Measurements from ENCODE around the gene ZMAT5.

The ZMAT5 gene

DNA sequence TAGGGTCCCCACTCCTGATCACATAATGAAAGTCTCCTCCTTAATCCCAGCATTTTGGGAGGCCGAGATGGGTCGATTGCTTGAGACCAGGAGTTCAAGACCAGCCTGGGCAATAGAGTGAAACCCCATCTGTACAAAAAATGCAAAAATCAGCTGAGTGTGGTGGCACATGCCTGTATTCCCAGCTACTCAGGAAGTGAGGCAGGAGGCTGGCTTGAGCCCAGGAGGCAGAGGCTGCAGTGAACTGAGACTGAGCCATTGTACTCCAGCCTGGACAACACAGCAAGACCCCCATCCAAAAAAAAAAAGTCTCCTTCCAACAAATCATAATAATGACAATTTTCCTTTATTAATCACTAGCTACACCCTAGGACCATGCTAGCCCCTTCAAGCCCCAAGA is 15.1 kb downstream of the ZMAT5 start:
- DNase-seq = no peak

GRCh38 chr22:29750559-29751538 is 16.0 kb downstream of the ZMAT5 start:
- DNase-seq = no peak

DNA sequence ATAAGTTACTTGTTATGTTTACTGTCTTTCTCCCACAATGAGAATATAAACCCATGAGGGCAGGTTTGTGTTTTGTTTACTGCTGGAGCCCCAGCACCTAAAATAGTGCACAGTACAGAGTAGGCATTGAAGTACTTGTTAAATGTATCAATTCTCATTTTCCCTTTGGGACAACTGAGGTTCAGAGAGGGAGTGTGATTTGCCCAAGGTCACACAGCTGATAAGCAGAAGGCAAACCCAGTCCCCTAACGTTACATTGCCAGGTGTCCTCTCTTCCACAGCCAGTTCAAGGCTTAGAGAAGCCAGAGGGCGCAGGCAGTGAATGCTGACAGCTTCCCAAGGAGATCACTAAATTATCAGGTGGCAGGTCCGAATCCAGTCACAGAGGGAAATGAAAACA is 16.8 kb downstream of the ZMAT5 start:
- DNase-seq = no peak

GRCh38 chr22:29748248-29748893 is 18.4 kb downstream of the ZMAT5 start:
- DNase-seq = no peak

GRCh38 chr22:29747832-29748231 is 19.0 kb downstream of the ZMAT5 start:
- DNase-seq = no peak

DNA sequence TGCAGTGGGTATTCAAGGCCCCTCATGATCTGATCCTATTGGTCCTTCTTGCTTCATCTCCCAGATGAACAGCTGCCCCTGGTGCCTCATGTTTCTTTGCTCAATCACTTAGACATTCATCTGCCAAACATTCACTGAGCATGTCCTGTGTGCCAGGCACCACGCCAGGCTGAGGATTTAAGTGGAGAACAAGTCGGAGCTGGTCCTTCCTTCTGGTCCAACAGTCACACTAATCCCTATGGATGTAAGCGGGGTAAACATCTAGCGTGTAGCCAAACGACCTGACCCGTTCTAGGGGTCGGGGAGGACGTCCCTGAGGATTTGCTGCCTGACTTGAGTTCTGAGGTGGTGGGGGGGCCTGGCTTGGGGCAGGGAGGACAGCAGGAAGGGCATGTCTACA is 21.9 kb downstream of the ZMAT5 start:
- no peak for DNase-seq

- DNase-seq = no peak
Measured at GRCh38 chr22:29742326-29742725, 24.5 kb downstream of the ZMAT5 start.

DNA sequence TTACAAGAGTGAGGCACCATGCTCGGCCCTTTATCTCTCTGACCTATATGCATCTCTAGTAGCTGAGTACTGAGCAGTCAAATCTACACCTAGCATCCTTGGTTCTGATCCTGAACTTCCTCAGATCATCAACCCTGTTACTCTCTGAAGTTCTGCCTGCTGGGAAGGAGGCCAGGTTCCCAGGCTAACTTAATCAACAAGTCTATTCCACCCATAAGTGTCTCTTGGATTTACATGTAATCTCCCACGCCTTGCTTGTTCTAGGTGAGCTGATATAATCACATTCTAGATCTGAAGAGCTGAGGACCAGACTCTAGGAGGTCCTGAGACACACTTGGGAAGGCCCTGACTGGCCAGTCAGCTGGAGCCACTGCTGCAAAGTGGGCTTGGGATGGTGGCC is 24.9 kb downstream of the ZMAT5 start:
- DNase-seq = no peak

GRCh38 chr22:29740216-29740615 is 26.6 kb downstream of the ZMAT5 start:
- DNase-seq = no peak

DNA sequence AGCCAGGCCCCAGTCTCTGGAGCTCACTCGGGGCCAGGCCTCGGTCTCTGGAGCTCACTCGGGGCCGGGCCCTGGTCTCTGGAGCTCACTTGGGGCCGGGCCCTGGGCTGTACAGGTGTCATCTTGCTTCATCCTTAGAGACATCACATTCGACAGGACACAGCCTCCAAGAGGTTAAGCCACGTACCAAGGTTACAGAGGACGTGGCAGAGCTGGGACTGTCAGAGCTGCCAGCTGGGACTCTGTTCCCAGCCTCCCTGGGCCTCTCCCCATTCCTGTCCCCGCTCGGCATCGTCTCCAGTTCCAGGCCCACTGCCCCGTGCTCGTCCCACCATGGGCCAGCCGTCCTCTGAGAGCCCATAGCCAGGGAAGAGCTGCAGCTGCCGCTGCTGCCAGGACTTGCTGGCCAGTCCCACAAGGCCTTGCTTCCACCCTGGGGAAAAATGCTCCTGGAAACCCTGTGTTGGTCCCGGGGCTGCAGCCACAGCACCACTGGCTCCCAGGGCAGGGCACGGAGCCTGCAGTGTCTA is 27.4 kb downstream of the ZMAT5 start:
- no peak for DNase-seq

GRCh38 chr22:29738118-29738815 is 28.5 kb downstream of the ZMAT5 start:
- no peak for DNase-seq

DNA sequence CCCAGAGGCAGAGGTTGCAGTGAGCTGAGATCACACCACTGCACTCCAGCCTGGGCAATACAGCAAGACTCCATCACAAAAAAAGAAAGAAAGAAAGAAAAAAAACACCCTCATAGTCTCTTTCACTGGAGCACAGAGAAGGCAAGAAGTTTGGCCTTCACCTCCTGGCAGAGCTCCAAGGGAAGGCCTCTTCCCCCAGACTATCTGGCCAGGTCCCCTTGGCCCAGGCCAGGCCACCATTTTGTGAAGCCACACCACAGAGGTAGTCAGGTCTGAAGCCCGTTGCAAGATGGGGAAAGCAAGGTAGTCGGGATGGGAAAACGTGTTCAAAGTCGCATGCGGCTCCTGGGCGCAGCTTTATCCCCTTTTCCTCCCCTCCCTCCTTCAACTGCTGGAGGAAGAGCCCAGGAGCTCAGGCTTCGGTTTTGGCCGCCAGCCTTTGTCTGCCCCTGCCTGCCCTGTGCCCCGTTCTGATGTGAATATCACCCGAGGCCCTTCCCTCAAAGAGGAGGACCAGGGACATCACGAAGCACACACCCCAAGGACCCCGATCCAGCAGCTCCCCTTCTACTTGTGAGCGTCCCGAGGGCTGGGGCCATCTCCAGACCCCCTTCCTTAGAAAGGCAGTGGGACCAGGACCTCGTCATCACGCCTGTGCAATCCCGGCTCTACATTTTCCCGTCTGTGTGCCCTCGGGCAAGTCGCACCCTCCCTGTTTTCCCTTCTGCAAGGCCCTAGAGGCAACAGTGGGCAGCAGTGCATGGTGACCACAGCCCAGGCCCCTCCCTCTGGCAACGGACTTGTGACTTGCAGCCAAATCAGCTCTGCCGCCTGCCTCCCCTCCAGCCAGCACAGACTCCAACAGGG is 29.3 kb downstream of the ZMAT5 start:
- DNase-seq = no peak

DNA sequence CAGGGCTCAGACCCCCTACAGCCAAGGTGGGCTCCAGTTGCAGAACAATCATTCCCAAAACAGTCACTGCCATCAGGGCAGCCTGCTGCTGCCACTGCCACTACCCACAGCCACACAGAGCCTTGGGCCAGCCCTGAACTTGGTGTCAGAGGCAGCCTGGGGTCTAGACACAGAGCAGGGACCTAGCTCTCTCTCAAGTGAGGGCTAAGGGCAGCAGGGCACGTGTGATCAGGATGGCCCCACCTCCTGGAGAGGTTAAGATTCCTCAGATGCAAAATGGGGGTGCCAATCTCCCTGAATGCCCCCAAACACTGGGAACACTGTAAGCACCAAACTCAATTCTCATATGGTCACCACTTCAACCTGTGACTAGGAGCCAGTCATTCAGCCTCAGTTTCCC is 31.4 kb downstream of the ZMAT5 start:
- no peak for DNase-seq

DNA sequence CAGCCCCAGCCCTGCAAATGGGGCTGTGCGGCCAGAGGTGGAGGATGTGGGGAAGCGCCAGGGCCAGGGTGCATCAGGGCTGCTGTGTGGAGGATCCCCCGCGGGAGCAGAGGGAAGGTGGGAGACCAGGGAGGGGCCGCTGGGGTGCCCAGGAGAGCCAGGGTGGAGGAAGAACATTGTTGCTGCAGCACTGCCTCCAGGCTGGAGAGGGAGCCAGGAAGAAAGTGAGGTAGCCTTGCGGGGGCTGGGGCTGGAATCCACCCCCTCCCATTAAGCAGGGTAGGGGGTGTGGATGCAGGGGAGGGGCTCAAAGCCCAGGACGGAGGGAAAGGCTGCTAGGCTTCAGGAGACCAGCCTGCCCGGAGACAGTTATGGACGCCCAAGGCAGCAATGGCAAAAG is 32.0 kb downstream of the ZMAT5 start:
- DNase-seq = no peak

DNA sequence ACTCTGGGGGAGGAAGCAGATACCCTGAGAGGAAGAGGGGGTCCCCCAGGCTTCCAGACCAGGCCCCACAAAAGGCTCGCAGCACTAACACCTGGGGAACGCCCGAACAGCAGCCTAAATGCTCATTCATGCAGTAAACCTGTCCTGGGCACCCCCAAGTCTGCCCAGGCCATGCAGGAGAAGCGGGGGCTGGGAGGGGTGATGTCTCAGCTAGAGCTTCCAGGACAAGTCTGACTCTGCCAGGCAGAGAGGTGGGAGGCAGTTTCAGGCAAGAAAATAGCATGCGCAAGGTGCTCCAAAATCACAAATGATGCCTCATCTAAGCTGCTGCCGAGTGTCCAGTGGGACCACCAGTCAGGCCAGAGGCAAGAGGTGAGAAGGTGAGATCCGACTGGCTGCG is 32.4 kb downstream of the ZMAT5 start:
- DNase-seq = no peak

DNA sequence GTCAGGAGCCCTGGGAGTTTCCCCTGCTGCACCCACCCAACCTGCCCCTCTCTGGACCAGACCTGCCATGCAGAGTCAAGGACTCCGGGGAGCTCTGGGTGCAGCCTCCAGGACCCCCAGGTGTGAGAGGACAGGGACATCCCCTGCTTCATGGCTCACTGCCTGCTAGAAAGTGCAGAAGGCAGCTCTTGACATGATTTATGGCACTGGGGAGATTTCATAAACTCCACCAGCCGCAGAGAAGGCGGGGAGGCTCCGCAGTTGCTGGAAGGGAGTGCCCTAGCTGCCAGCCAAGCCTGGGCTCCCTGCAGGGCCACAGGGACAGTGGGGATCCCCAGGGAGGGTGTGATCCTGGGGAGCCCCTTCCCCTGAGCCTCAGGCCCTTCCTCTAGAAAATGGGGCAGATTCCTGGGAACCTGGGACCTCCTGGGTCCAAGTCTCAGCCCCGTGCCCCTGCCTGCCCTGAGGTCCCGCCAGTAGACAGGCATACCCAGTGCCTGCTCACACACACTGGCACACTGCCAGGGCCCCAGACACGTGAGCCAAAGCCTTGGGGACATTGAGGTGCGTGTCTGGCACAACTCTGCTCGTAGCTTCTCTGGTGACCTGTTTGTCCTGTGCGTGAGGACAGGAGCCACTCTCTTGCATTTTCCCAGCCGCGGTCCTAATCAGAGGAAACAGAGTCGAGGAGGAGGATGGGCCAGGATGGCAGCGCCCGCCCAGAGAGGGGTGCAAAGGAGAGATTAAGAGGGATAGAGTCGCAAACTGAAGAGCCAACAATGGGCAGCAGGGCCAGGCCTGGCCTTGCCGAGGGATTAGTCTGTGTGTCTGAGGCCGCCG is 33.2 kb downstream of the ZMAT5 start:
- DNase-seq = no peak

DNA sequence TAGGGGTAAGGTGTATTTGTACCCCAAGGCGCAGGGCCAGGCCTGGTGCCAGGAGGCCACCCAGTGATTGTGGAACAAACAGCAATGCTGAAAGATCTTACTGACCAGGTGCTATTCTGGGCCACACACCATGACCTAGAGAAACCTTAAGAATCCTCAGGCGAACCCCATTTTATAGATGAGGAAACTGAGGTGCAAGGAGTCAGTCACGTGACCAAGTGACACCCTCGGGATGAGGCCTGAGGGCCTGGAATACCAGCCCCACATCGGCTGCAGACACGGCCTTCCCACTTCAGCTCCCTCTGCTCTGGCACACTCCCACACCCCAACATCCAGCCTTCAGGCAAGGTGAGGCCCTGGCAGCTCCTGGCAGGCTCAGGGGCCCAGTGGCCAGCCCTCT is 33.9 kb downstream of the ZMAT5 start:
- no peak for DNase-seq

GRCh38 chr22:29731058-29731850 is 35.6 kb downstream of the ZMAT5 start:
- DNase-seq = no peak

DNA sequence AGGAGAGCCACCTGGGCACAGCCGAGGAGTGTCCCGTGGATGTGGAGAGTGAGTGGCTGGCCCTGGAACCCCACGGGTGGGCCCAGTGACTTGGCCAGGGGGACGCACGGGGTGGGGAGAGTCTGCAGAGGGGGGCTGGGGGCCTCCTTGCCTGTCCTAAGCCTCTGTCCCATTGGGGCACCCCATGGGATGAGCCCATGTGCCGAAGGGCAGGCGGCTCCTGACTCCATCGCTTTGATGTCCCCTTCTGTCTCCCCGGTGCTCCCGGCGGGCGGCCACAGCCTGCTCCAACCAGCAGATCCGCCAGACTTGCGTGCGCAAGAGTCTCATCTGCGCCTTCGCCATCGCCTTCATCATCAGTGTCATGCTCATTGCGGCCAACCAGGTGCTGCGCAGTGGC is 37.6 kb downstream of the ZMAT5 start:
- DNase-seq = no peak

DNA sequence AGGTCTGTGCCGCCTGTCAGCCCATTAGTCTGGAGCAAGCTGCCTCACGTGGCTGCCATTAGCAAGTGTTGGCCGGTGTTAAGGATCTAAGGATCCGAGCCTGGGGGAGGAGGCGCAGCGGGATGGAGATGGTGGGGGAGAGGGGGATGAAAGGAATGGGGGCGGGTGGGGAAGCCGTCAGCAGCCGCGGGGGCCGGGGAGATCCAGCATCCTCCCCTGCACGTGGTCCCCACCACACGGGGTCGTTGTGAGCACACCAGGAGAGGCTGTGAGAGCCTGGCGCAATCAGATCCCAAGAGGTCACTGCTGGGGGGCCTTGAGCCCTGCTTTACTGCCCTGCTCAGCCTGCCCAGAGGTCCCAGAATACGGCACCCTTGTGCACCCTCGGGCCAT is 39.7 kb downstream of the ZMAT5 start:
- DNase-seq = no peak

All from NCI-H1048 (cell line).